Hematopoietic multipotent progenitor cell treated with erythropoietin and hydrocortisone succinate and interleukin-3 and kit ligand, for 17 days (in vitro differentiated cells): Measurements from ENCODE around the gene NPC1L1.

Experiments used
- DNase-seq: peaks from one replicate; pipeline ENCODE4 v3.0.0-alpha.2; 2015; ENCODE audit warnings: low spot score

The NPC1L1 gene

GRCh38 chr7:44505595-44505994, 35.5 kb downstream of the NPC1L1 start:
- no peak for DNase-seq

- peak; percentile 60 for DNase-seq
Measured at GRCh38 chr7:44498230-44498954, 42.7 kb downstream of the NPC1L1 start.

GRCh38 chr7:44497155-44498027, 43.7 kb downstream of the NPC1L1 start:
- peak; percentile 46 for DNase-seq

- no peak for DNase-seq
Measured at GRCh38 chr7:44496385-44496784, 44.7 kb downstream of the NPC1L1 start.

GRCh38 chr7:44494960-44495359, 46.2 kb downstream of the NPC1L1 start:
- DNase-seq = no peak

- no peak for DNase-seq
Measured at GRCh38 chr7:44491229-44491628, 49.9 kb downstream of the NPC1L1 start.

GRCh38 chr7:44490351-44491200, 50.6 kb downstream of the NPC1L1 start, which contains the start of gene NUDCD3:
TSS of gene NUDCD3 (minus strand) at chr7:44490658. CDS start at chr7:44490600, 58 bp downstream.
- DNase-seq = peak; percentile 89

GRCh38 chr7:44489955-44490350, 51.2 kb downstream of the NPC1L1 start:
- no peak for DNase-seq

GRCh38 chr7:44488955-44489354, 52.2 kb downstream of the NPC1L1 start:
- no peak for DNase-seq

- no peak for DNase-seq
Measured at GRCh38 chr7:44486693-44487092, 54.4 kb downstream of the NPC1L1 start.

GRCh38 chr7:44486001-44486400, 55.1 kb downstream of the NPC1L1 start:
- DNase-seq = no peak

- DNase-seq = no peak
Measured at GRCh38 chr7:44484482-44485313, 56.4 kb downstream of the NPC1L1 start.

GRCh38 chr7:44482502-44483485, 58.3 kb downstream of the NPC1L1 start:
- DNase-seq = no peak

- no peak for DNase-seq
Measured at GRCh38 chr7:44477938-44478337, 63.2 kb downstream of the NPC1L1 start.

- peak; percentile 67 for DNase-seq
Measured at GRCh38 chr7:44477063-44477830, 63.9 kb downstream of the NPC1L1 start.

- DNase-seq = no peak
Measured at GRCh38 chr7:44476313-44476712, 64.8 kb downstream of the NPC1L1 start.

- DNase-seq = no peak
Measured at GRCh38 chr7:44473295-44473694, 67.8 kb downstream of the NPC1L1 start.

- no peak for DNase-seq
Measured at GRCh38 chr7:44472843-44473242, 68.3 kb downstream of the NPC1L1 start.

GRCh38 chr7:44471850-44472249, 69.3 kb downstream of the NPC1L1 start:
- no peak for DNase-seq
